ENCODE results near the gene C11orf54.

Gene C11orf54

DNA sequence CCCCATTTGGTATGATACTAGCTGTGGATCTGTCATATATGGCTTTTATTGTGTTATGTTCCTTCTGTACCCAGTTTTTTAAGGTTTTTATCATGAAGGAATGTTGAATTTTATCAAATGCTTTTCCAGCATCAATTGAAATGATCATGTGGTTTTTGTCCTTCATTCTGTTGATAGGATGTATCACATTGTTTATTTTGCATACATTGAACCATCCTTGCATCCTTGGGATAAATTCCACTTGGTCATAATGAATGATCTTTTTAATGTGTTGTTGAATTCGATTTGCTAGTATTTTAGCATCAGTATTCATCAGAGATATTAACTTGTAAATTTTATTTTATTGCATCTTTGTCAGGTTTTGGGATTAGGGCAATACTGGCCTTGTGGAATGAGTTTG lies 31.2 kb upstream of the C11orf54 start:
- ChIA-PET POLR2A (no interaction called here), CTCF (no interaction called here)
- TF ChIP-seq, protein P1, sequence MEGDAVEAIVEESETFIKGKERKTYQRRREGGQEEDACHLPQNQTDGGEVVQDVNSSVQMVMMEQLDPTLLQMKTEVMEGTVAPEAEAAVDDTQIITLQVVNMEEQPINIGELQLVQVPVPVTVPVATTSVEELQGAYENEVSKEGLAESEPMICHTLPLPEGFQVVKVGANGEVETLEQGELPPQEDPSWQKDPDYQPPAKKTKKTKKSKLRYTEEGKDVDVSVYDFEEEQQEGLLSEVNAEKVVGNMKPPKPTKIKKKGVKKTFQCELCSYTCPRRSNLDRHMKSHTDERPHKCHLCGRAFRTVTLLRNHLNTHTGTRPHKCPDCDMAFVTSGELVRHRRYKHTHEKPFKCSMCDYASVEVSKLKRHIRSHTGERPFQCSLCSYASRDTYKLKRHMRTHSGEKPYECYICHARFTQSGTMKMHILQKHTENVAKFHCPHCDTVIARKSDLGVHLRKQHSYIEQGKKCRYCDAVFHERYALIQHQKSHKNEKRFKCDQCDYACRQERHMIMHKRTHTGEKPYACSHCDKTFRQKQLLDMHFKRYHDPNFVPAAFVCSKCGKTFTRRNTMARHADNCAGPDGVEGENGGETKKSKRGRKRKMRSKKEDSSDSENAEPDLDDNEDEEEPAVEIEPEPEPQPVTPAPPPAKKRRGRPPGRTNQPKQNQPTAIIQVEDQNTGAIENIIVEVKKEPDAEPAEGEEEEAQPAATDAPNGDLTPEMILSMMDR (IDR thresholded peaks at IDR 0.05; ENCODE audit: control extremely low read depth, extremely low read depth, low read depth, missing control alignments) = no peak
- no peak for DNase-seq (ENCODE audit: extremely low spot score)

DNA sequence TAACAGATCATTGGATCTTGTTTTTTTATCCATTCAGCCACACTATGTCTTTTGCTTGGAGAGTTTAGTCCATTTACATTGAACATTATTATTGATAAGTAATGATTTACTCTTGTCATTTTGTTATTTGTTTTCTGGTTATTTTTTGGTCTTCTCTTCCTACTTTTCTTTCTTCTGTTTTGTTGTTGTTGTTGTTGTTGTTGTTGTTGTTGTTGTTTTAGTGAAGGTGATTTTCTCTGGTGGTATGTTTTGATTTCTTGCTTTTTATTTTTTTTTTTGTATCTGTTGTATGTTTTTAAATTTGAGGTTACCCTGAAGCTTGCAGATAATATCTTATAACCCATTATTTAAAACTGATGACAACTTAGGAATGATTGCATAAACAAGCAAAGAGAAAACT lies 28.8 kb upstream of the C11orf54 start:
- CTCF ChIA-PET = interaction anchor here (1.0 kb wide), 1 partner anchor 20 kb away, joined by 3 read pairs; no protein-coding TSS in a partner anchor
- POLR2A ChIA-PET = interaction anchor here (3.1 kb wide), 1 partner anchor 29 kb away, joined by 8 read pairs; the partner anchor contains the start of genes C11orf54 and TAF1D
- DNase-seq (ENCODE audit: extremely low spot score) = no peak
- TF ChIP-seq, protein P1 (IDR thresholded peaks at IDR 0.05; ENCODE audit: control extremely low read depth, extremely low read depth, low read depth, missing control alignments) = no peak

DNA sequence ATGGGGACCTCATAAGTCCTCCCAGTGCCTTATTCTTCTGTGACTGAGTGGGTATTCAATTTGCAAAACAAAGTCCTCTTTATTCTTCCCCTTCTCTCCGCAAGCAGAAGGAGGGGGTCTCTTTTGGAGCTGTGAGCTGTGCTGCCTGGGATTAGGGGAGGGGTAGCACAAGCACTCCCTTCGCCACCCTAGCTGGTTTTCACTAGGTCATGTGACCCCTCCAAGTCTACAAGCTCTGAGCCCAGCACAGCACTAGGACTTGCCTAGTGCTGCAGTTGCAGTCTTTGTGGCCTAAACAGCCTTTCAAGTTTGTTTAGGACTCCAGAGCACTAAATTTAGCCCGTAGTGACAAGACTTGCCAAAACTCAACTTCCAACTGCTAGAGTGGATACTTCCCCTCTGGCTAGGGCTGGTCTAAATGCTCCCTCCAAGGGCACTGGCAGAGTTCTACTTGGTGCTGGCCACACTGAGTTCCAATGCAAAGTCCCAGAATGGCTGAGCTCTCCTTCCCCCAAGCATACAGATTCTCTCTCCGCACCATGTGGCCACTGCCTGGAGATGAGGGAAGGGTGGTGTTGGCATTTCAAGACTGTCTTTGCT lies 25.6 kb upstream of the C11orf54 start:
- TF ChIP-seq, protein P1 (IDR thresholded peaks at IDR 0.05; ENCODE audit: control extremely low read depth, extremely low read depth, low read depth, missing control alignments) = no peak
- ChIA-PET CTCF (interaction anchor here (1.1 to 1.7 kb wide), 3 partner anchors 14 to 74 kb away, joined by 3 to 5 read pairs (median 3); no protein-coding TSS in a partner anchor), POLR2A (no interaction called here)
- DNase-seq (ENCODE audit: extremely low spot score) = no peak

DNA sequence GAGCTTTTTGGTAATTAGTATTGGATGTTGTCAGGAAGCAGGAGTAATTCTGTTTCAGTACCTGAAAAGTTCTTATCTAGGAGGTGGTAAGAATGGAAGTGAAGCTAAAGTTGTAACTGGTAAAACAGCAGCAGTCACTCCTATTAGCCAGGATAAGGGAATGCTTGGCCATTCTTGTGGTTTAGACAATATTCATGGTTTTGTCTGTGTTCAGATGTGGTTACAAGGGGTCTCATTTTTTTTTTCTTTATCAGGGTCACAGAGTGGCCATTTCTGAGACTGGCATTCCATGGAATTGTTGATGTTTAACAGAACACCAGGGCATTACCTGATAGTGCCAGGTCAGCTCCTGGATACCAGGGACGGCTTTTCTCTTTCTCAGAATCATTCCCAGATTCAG lies 24.0 kb upstream of the C11orf54 start:
- ChIA-PET CTCF (interaction anchor here (1.2 to 1.7 kb wide), 7 partner anchors 9 to 483 kb away, joined by 3 to 5 read pairs (median 3); no protein-coding TSS in a partner anchor), POLR2A (interaction anchor here (0.7 to 1.8 kb wide), 3 partner anchors 10 to 34 kb away, joined by 3 to 5 read pairs (median 3); partner anchors contain the start of genes C11orf54 and TAF1D)
- no peak for DNase-seq (ENCODE audit: extremely low spot score)
- TF ChIP-seq, protein P1 (IDR thresholded peaks at IDR 0.05; ENCODE audit: control extremely low read depth, extremely low read depth, low read depth, missing control alignments) = no peak

DNA sequence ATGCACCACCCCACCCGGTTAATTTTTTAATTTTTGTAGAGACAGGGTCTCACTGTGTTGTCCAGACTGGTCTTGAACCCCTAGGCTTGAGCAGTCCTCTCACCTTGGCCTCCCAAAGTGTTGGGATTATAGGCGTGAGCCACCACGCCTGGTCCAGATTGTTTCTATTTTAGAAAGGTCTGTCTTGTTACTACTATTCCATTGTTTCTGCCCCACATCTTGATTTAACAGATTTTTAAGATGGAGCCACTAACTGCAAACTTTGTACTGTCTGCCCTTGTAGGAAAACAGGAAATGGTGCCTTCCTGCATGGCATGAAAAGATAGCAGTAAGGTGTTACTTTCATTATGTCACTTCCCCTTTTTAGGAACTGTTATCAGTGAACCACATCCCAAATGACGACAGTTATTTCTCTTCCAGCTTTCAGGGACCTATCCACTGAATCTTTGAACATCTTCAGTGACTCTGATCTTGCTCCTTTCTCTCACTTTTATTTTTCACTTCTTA lies 23.4 kb upstream of the C11orf54 start:
- DNase-seq (ENCODE audit: extremely low spot score) = peak; percentile 47
- TF ChIP-seq, protein P1 (IDR thresholded peaks at IDR 0.05; ENCODE audit: control extremely low read depth, extremely low read depth, low read depth, missing control alignments) = no peak
- ChIA-PET CTCF (interaction anchor here (1.3 to 4.1 kb wide), 6 partner anchors 9 to 483 kb away, joined by 3 to 15 read pairs (median 3); no protein-coding TSS in a partner anchor), POLR2A (interaction anchor here (1.2 to 1.8 kb wide), 2 partner anchors 9 to 23 kb away, joined by 3 to 5 read pairs; partner anchors contain the start of genes C11orf54 and TAF1D)

DNA sequence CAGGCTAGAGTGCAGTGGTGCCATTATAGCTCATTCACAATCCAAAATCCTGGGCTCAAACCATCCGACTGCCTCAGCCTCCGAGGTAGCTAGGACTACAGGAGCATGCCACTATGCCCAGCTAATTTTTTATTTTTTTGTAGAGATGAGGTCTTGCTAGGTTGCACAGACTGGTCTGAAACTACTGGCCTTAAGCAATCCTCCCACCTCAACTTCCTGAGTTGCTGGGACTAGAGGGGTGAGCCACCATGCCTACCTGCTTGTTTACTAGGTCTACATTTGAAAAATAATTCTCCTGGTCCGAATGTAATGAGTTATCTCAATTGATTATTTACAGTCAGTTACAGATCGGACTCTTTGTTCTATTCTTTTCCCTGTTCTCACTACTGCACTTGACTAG lies 22.2 kb upstream of the C11orf54 start:
- ChIA-PET CTCF (interaction anchor here (4.1 kb wide), 1 partner anchor 11 kb away, joined by 15 read pairs; no protein-coding TSS in a partner anchor), POLR2A (no interaction called here)
- TF ChIP-seq, protein P1 (IDR thresholded peaks at IDR 0.05; ENCODE audit: control extremely low read depth, extremely low read depth, low read depth, missing control alignments) = no peak
- DNase-seq (ENCODE audit: extremely low spot score) = no peak

Measured in GM10248 (cell line).